HUES64 (cell line): ENCODE results near the gene SLC35E2B.

Experiments
- H3K27ac ChIP-seq: 2 replicates; pipeline ENCODE4 v1.7.0; 2013; ENCODE audit warnings: low read depth, low read length, inconsistent platforms
- H3K27me3 ChIP-seq: 2 replicates; pipeline ENCODE4 v1.6.1; 2013; ENCODE audit warnings: mild to moderate bottlenecking, low read length; ENCODE audit not compliant: insufficient read depth
- H3K36me3 ChIP-seq: 2 replicates; pipeline ENCODE4 v1.6.1; 2013; ENCODE audit warnings: mild to moderate bottlenecking, low read length; ENCODE audit not compliant: insufficient read depth
- H3K4me1 ChIP-seq: 2 replicates; pipeline ENCODE4 v1.6.1; 2013; ENCODE audit warnings: mild to moderate bottlenecking, low read length, moderate library complexity; ENCODE audit not compliant: insufficient read depth
- H3K4me3 ChIP-seq: 2 replicates; pipeline ENCODE4 v1.5.1; 2013; ENCODE audit warnings: mild to moderate bottlenecking, low read length, moderate library complexity
- H3K9ac ChIP-seq: 2 replicates; pipeline ENCODE4 v1.6.1; 2013; ENCODE audit warnings: mild to moderate bottlenecking, low read depth, low read length
- H3K9me3 ChIP-seq: 2 replicates; pipeline ENCODE4 v1.6.1; 2013; ENCODE audit warnings: low read depth, low read length; ENCODE audit not compliant: insufficient read depth
- WGBS: fragments of 150-250, 120-280 bp; methylation state at CpG from one replicate; pipeline ENCODE4 v1.1.7; 2013; ENCODE audit warnings: missing lambda C conversion rate; 5-methylcytosine and 5-hydroxymethylcytosine counted together

The SLC35E2B gene

GRCh38 chr1:1624443-1625403, 67.9 kb downstream of the SLC35E2B start:
- Histone ChIP-seq H3K4me3 (no peak overlapping the region), H3K4me1 (no peaks in the 10 kb centered on the region), H3K27ac (no peak overlapping the region), H3K27me3 (no peaks in the 10 kb centered on the region), H3K9ac (no peak overlapping the region), H3K9me3 (no peaks in the 10 kb centered on the region), H3K36me3 (no peaks in the 10 kb centered on the region)
- 91% methylated on average over 38 of the region's 38 CpGs for WGBS

GRCh38 chr1:1623631-1624442, 68.8 kb downstream of the SLC35E2B start:
- no peak overlapping the region for H3K4me3 ChIP-seq
- no peak overlapping the region for H3K9ac ChIP-seq
- H3K4me1 ChIP-seq: no peaks in the 10 kb centered on the region
- WGBS: 95% methylated on average over 50 of the region's 51 CpGs
- H3K27ac ChIP-seq: no peak overlapping the region
- H3K9me3 ChIP-seq: no peaks in the 10 kb centered on the region
- H3K36me3 ChIP-seq: no peaks in the 10 kb centered on the region
- H3K27me3 ChIP-seq: no peaks in the 10 kb centered on the region

GRCh38 chr1:1623181-1623630, 69.4 kb downstream of the SLC35E2B start:
- Histone ChIP-seq H3K27me3 (no peaks in the 10 kb centered on the region), H3K4me1 (no peaks in the 10 kb centered on the region), H3K4me3 (no peak overlapping the region), H3K36me3 (no peaks in the 10 kb centered on the region; the same call in 1 of the 2 replicates), H3K27ac (no peak overlapping the region), H3K9me3 (no peaks in the 10 kb centered on the region), H3K9ac (no peak overlapping the region)
- WGBS: 96% methylated on average over 33 of the region's 33 CpGs

GRCh38 chr1:1622788-1623094, 69.9 kb downstream of the SLC35E2B start:
- 95% methylated on average over 17 of the region's 17 CpGs for WGBS
- H3K27me3 ChIP-seq: no peaks in the 10 kb centered on the region
- H3K9ac ChIP-seq: no peak overlapping the region
- no peaks in the 10 kb centered on the region for H3K4me1 ChIP-seq
- no peaks in the 10 kb centered on the region for H3K9me3 ChIP-seq
- no peak overlapping the region for H3K4me3 ChIP-seq
- no peak overlapping the region for H3K27ac ChIP-seq
- H3K36me3 ChIP-seq: peaks cover 2% of the 10 kb centered on the region; the same call in 1 of the 2 replicates

GRCh38 chr1:1622010-1622787, 70.4 kb downstream of the SLC35E2B start:
- WGBS: 87% methylated on average over 20 of the region's 21 CpGs

GRCh38 chr1:1621173-1622009, 71.2 kb downstream of the SLC35E2B start:
- no peak overlapping the region for H3K4me3 ChIP-seq
- 93% methylated on average over 31 of the region's 31 CpGs for WGBS
- H3K4me1 ChIP-seq: no peaks in the 10 kb centered on the region
- H3K9ac ChIP-seq: 0 out of 2 replicates have a peak overlapping the region, but pooled peaks have one; percentile 1
- H3K36me3 ChIP-seq: peaks cover 4% of the 10 kb centered on the region; the same call in 1 of the 2 replicates
- no peaks in the 10 kb centered on the region for H3K27me3 ChIP-seq
- H3K9me3 ChIP-seq: no peaks in the 10 kb centered on the region
- H3K27ac ChIP-seq: no peak overlapping the region

More at GRCh38 chr1:1622010-1622787, 70.4 kb downstream of the SLC35E2B start:
- H3K4me3 ChIP-seq: no peak overlapping the region
- H3K27ac ChIP-seq: no peak overlapping the region
- H3K9me3 ChIP-seq: no peaks in the 10 kb centered on the region
- H3K4me1 ChIP-seq: no peaks in the 10 kb centered on the region
- peaks cover 4% of the 10 kb centered on the region; the same call in 1 of the 2 replicates for H3K36me3 ChIP-seq
- H3K27me3 ChIP-seq: no peaks in the 10 kb centered on the region
- H3K9ac ChIP-seq: 0 out of 2 replicates have a peak overlapping the region, but pooled peaks have one; percentile 1

GRCh38 chr1:1620433-1621139, 72.0 kb downstream of the SLC35E2B start:
- Histone ChIP-seq H3K36me3 (peaks cover 4% of the 10 kb centered on the region; the same call in 1 of the 2 replicates), H3K9me3 (no peaks in the 10 kb centered on the region), H3K27me3 (no peaks in the 10 kb centered on the region), H3K27ac (no peak overlapping the region), H3K4me3 (no peak overlapping the region), H3K4me1 (no peaks in the 10 kb centered on the region), H3K9ac (no peak overlapping the region)
- 92% methylated on average over 16 of the region's 16 CpGs for WGBS

- Histone ChIP-seq H3K4me1 (no peaks in the 10 kb centered on the region), H3K9me3 (no peaks in the 10 kb centered on the region), H3K27me3 (no peaks in the 10 kb centered on the region), H3K36me3 (peaks cover 4% of the 10 kb centered on the region; the same call in 1 of the 2 replicates), H3K4me3 (no peak overlapping the region), H3K9ac (no peak overlapping the region), H3K27ac (no peak overlapping the region)
- WGBS: 81% methylated on average over 14 of the region's 14 CpGs
Observed at GRCh38 chr1:1619917-1620361, 72.7 kb downstream of the SLC35E2B start.

- Histone ChIP-seq H3K27ac (no peak overlapping the region), H3K27me3 (no peaks in the 10 kb centered on the region), H3K4me1 (peaks cover 6% of the 10 kb centered on the region; the same call in 1 of the 2 replicates), H3K9me3 (no peaks in the 10 kb centered on the region), H3K36me3 (peaks cover 4% of the 10 kb centered on the region; the same call in 1 of the 2 replicates), H3K4me3 (no peak overlapping the region), H3K9ac (no peak overlapping the region)
- 86% methylated on average over 9 of the region's 9 CpGs for WGBS
Observed at GRCh38 chr1:1618396-1619068, 74.1 kb downstream of the SLC35E2B start.
